ENCODE measurements around the gene SF3A1.

SF3A1 gene

DNA sequence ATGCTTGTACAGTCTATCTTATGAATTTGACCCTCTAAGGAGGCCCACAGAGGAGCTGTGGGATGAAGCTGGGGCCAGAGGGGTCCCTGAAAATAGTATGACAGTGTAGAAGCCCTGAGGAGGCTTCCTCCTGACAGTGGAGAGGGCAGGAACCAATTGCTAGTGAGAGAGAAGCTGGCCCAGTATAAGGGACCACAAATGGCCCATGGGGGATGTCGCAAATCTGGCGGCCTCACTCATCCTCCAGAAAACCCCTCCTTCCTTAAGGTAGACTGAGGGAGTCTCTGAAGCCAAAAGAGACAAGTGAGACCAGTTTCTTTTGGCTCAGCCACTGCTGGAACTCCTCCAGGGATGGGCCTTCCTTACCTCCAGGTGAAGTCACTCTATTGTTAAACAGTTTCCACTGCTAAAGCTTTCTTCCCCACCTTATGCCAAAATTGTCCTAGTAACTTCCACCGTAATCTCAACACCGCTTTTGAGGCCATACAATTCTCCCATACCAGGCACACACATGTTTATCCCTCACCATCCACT lies 49.6 kb downstream of the SF3A1 start:
- H3K9ac ChIP-seq (ENCODE audit: low read length), result peak overlapping the region; percentile 48; the same call in 1 of the 2 replicates
- TF ChIP-seq EZH2phosphoT487 (IDR thresholded peaks at IDR 0.05; ENCODE audit: low read length), result no peak
- TF ChIP-seq, protein P1, sequence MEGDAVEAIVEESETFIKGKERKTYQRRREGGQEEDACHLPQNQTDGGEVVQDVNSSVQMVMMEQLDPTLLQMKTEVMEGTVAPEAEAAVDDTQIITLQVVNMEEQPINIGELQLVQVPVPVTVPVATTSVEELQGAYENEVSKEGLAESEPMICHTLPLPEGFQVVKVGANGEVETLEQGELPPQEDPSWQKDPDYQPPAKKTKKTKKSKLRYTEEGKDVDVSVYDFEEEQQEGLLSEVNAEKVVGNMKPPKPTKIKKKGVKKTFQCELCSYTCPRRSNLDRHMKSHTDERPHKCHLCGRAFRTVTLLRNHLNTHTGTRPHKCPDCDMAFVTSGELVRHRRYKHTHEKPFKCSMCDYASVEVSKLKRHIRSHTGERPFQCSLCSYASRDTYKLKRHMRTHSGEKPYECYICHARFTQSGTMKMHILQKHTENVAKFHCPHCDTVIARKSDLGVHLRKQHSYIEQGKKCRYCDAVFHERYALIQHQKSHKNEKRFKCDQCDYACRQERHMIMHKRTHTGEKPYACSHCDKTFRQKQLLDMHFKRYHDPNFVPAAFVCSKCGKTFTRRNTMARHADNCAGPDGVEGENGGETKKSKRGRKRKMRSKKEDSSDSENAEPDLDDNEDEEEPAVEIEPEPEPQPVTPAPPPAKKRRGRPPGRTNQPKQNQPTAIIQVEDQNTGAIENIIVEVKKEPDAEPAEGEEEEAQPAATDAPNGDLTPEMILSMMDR (IDR thresholded peaks at IDR 0.05; ENCODE audit: low read length), result no peak
- no peak for TF ChIP-seq EZH2 (optimal IDR thresholded peaks at IDR 0.05; ENCODE audit: low read depth, low read length)
- H3K79me2 ChIP-seq (ENCODE audit: low read length), result peaks cover 58% of the 10 kb centered on the region
- H3K9me2 ChIP-seq (replicated peaks; ENCODE audit: insufficient read depth, low read length), result no peaks in the 10 kb centered on the region
- H3K4me2 ChIP-seq (ENCODE audit: low read depth, low read length), result peak overlapping the region; percentile 87
- H3K27ac ChIP-seq (ENCODE audit: low read length), result peak overlapping the region; percentile 76
- no peaks in the 10 kb centered on the region for H3K27me3 ChIP-seq (replicated peaks; ENCODE audit: insufficient read depth, low read length)
- H4K20me1 ChIP-seq (ENCODE audit: insufficient read depth, low read length), result no peaks in the 10 kb centered on the region
- H3K36me3 ChIP-seq (replicated peaks; ENCODE audit: insufficient read depth, low read length), result no peaks in the 10 kb centered on the region
- DNase-seq, result no peak
- peak overlapping the region; percentile 16; the same call in 1 of the 2 replicates for H2AFZ ChIP-seq (ENCODE audit: low read length)
- no peak overlapping the region for H3K4me3 ChIP-seq (ENCODE audit: low read length)
- H3F3A ChIP-seq (ENCODE audit: insufficient read depth, low read length), result peaks cover 31% of the 10 kb centered on the region
- no peaks in the 10 kb centered on the region for H3K9me3 ChIP-seq (replicated peaks; ENCODE audit: insufficient read depth, low read length)
- peaks cover 79% of the 10 kb centered on the region for H3K4me1 ChIP-seq (ENCODE audit: low read length)

DNA sequence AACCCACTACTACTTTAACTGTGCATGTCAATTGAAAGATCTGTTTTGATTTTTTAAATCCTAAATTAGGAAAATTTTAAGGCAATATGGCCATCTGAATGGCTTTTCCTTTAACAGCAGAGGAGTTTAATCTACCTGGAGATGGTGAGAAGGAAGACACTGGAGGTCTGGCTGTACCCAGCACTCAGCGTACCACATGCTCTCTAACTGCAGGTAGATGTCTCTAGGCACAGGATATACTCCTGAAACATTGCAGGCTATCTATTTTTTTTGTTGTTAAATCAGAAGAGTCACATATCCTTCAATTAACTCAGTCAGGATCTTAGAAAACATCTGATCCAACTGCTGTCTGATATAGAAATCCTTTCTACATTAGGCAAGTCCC lies 50.1 kb downstream of the SF3A1 start:
- Histone ChIP-seq H3K4me1 (ENCODE audit: low read length) (peaks cover 83% of the 10 kb centered on the region), H4K20me1 (ENCODE audit: insufficient read depth, low read length) (no peaks in the 10 kb centered on the region), H3K4me2 (ENCODE audit: low read depth, low read length) (peak overlapping the region; percentile 87), H2AFZ (ENCODE audit: low read length) (peak overlapping the region; percentile 16; the same call in 1 of the 2 replicates), H3K27ac (ENCODE audit: low read length) (peak overlapping the region; percentile 76), H3K9me2 (replicated peaks; ENCODE audit: insufficient read depth, low read length) (no peaks in the 10 kb centered on the region), H3K4me3 (ENCODE audit: low read length) (peak overlapping the region; percentile 41; the same call in 1 of the 2 replicates), H3K27me3 (replicated peaks; ENCODE audit: insufficient read depth, low read length) (no peaks in the 10 kb centered on the region), H3K36me3 (replicated peaks; ENCODE audit: insufficient read depth, low read length) (no peaks in the 10 kb centered on the region), H3K79me2 (ENCODE audit: low read length) (peaks cover 53% of the 10 kb centered on the region), H3F3A (ENCODE audit: insufficient read depth, low read length) (peaks cover 31% of the 10 kb centered on the region), H3K9ac (ENCODE audit: low read length) (peak overlapping the region; percentile 48; the same call in 1 of the 2 replicates), H3K9me3 (replicated peaks; ENCODE audit: insufficient read depth, low read length) (no peaks in the 10 kb centered on the region)
- peak; percentile 37 for DNase-seq
- TF ChIP-seq EZH2 (optimal IDR thresholded peaks at IDR 0.05; ENCODE audit: low read depth, low read length), result no peak
- no peak for TF ChIP-seq EZH2phosphoT487 (IDR thresholded peaks at IDR 0.05; ENCODE audit: low read length)
- TF ChIP-seq, protein P1 (IDR thresholded peaks at IDR 0.05; ENCODE audit: low read length), result no peak

DNA sequence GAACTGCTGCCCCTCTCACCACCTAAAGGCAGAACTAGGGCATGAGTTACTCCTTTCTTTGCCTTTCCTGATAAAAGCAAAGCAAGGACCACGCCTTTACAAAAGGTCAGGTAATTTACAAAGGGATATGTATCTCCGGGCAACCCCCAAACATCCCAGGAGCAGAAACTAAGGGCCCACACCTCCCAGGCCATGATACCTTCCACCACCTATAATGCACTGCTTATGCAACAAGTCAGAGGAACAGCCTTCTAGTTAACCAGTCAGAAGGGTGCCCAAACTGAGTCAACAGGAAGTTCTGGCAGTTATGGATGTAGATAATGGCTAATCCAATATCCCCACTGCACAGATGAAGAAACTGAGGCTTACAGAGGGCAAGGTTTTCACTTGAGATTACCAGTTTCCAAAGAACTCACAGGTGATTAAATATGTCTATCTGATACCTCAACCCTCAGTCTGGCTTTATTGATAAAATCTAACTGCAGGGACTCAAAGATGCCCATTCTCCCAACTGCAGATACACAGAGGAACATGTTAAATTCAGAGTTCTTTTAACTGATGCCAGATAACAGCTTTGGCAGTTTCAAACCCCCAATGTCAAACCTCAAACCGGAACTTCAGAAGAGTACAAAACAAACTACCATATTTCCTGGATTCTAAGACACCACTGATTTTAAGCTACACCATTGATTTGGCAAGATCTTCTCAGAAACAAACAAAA lies 50.6 kb downstream of the SF3A1 start:
- Histone ChIP-seq H3K4me3 (ENCODE audit: low read length) (peak overlapping the region; percentile 41), H3K27me3 (replicated peaks; ENCODE audit: insufficient read depth, low read length) (no peaks in the 10 kb centered on the region), H3K79me2 (ENCODE audit: low read length) (peaks cover 48% of the 10 kb centered on the region), H3K9ac (ENCODE audit: low read length) (peak overlapping the region; percentile 48), H3K9me2 (replicated peaks; ENCODE audit: insufficient read depth, low read length) (no peaks in the 10 kb centered on the region), H3K4me2 (ENCODE audit: low read depth, low read length) (peak overlapping the region; percentile 87), H3F3A (ENCODE audit: insufficient read depth, low read length) (peaks cover 31% of the 10 kb centered on the region), H3K4me1 (ENCODE audit: low read length) (peaks cover 79% of the 10 kb centered on the region), H3K9me3 (replicated peaks; ENCODE audit: insufficient read depth, low read length) (no peaks in the 10 kb centered on the region), H4K20me1 (ENCODE audit: insufficient read depth, low read length) (no peaks in the 10 kb centered on the region), H2AFZ (ENCODE audit: low read length) (peak overlapping the region; percentile 19; the same call in 1 of the 2 replicates), H3K36me3 (replicated peaks; ENCODE audit: insufficient read depth, low read length) (no peaks in the 10 kb centered on the region), H3K27ac (ENCODE audit: low read length) (peak overlapping the region; percentile 76)
- TF ChIP-seq EZH2 (optimal IDR thresholded peaks at IDR 0.05; ENCODE audit: low read depth, low read length), result no peak
- TF ChIP-seq, protein P1 (IDR thresholded peaks at IDR 0.05; ENCODE audit: low read length), result no peak
- DNase-seq, result peak; percentile 59
